GM12875 (cell line): ENCODE measurements around the gene PPP2R5C.

Experiments
- H3K4me3 ChIP-seq: one replicate; pipeline ENCODE4 v1.5.1; 2011; ENCODE audit warnings: low read depth, low read length, control low read depth
- CTCF ChIP-seq: IDR thresholded peaks from 2 replicates; pipeline ENCODE4 v1.5.1; 2011; ENCODE audit warnings: low read depth, mild to moderate bottlenecking, control low read depth, inconsistent platforms, low read length, moderate library complexity, borderline replicate concordance; ENCODE audit not compliant: insufficient read depth

Gene PPP2R5C

GRCh38 chr14:101773378-101773777 is 11.9 kb downstream of the PPP2R5C start:
- H3K4me3 ChIP-seq, result no peak overlapping the region

GRCh38 chr14:101774006-101774795 is 12.7 kb downstream of the PPP2R5C start:
- no peak for TF ChIP-seq CTCF
- no peak overlapping the region for H3K4me3 ChIP-seq

More at GRCh38 chr14:101773378-101773777, 11.9 kb downstream of the PPP2R5C start:
- no peak for TF ChIP-seq CTCF

- TF ChIP-seq CTCF, result no peak
Observed at GRCh38 chr14:101774814-101775213, 13.3 kb downstream of the PPP2R5C start.

GRCh38 chr14:101775826-101776225 is 14.3 kb downstream of the PPP2R5C start:
- no peak overlapping the region for H3K4me3 ChIP-seq
- TF ChIP-seq CTCF, result no peak

More at GRCh38 chr14:101774814-101775213, 13.3 kb downstream of the PPP2R5C start:
- no peak overlapping the region for H3K4me3 ChIP-seq

- no peak overlapping the region for H3K4me3 ChIP-seq
- TF ChIP-seq CTCF, result no peak
Observed at GRCh38 chr14:101776344-101776743, 14.8 kb downstream of the PPP2R5C start.

GRCh38 chr14:101780390-101780789 is 18.9 kb downstream of the PPP2R5C start:
- no peak overlapping the region for H3K4me3 ChIP-seq
- TF ChIP-seq CTCF, result no peak

GRCh38 chr14:101780887-101781239 is 19.4 kb downstream of the PPP2R5C start:
- H3K4me3 ChIP-seq, result peak overlapping the region; percentile 11
- no peak for TF ChIP-seq CTCF
